Esophagus muscularis mucosa (tissue), 4 donors: ENCODE results near the gene MROH8. TPM values are rescaled to one million over a fixed set of nuclear protein-coding genes. Genes with fewer than 3 reads are reported as not detected.

Experiments
- DNase-seq: peaks from one replicate; pipeline ENCODE4 v3.0.0-alpha.2; 2017; ENCODE audit errors: extremely low spot score
- H3K27ac ChIP-seq, 4 donors: fragments of 200-600 bp; sonication (generic); replicated peaks in 1 of 4; 1 replicate in 3 of 4; 2 replicates in 1 of 4; pipeline ENCODE4 v1.5.1; 2016 to 2019; ENCODE audit warnings: mild to moderate bottlenecking in 1 of 4
- H3K27me3 ChIP-seq, 4 donors: fragments of 200-600 bp; sonication (generic); one replicate each; pipeline versions ENCODE4 v1.5.1 to v1.6.0; 2016 to 2019
- H3K36me3 ChIP-seq, 4 donors: fragments of 200-600 bp; sonication (generic); one replicate each; pipeline ENCODE4 v1.5.1; 2016 to 2019
- H3K4me1 ChIP-seq, 4 donors: fragments of 200-600 bp; sonication (generic); one replicate each; pipeline ENCODE4 v1.5.1; 2016 to 2019
- H3K4me3 ChIP-seq, 4 donors: fragments of 200-600 bp; sonication (generic); 1 replicate in 2 of 4; 2 replicates in 2 of 4; pipeline ENCODE4 v1.5.1; 2016 to 2019; ENCODE audit warnings: mild to moderate bottlenecking in 4 of 4, moderate library complexity in 1 of 4
- H3K9me3 ChIP-seq, 4 donors: fragments of 200-600 bp; sonication (generic); 1 replicate in 3 of 4; 2 replicates in 1 of 4; pipeline ENCODE4 v1.5.1; 2016 to 2019
- EP300 ChIP-seq: sonication (generic); formaldehyde crosslinking; IDR thresholded peaks from one replicate; pipeline ENCODE4 v1.6.1; 2017; ENCODE audit warnings: antibody characterized with exemption
- POLR2A ChIP-seq: fragments of 450-650 bp; IDR thresholded peaks from one replicate; pipeline ENCODE4 v1.6.1; 2017; ENCODE audit warnings: antibody characterized with exemption, moderate library complexity, mild to moderate bottlenecking, low read depth
- POLR2AphosphoS5 ChIP-seq, 2 donors: sonication (generic); formaldehyde crosslinking; IDR thresholded peaks; one replicate each; pipeline ENCODE4 v1.6.1; 2017; ENCODE audit warnings: antibody characterized with exemption in 2 of 2
- WGBS: methylation state at CpG from one replicate; pipeline ENCODE4 v1.1.5; 2018; 5-methylcytosine and 5-hydroxymethylcytosine counted together
- intact Hi-C: fragments of 100-400 bp; cut with DNase I; formaldehyde crosslinking; loops from one replicate; pipeline ENCODE4 v1.15.1; 2023
- total RNA-seq, 4 donors: library from RNA; depleted of rRNA; stranded (reverse); fragments of >200 nt; gene quantifications; one replicate each; pipeline versions ENCODE4 v1.1.0 to v1.2.1, GENCODE V29; 2016
- TF ChIP-seq, protein P1 (sequence below), 3 experiments: fragments of 200-600 bp in 2 of 3; fragments of 450-650 bp in 1 of 3; sonication (generic) in 2 of 3; IDR thresholded peaks; one replicate each; pipeline ENCODE4 v1.5.1; 2017 to 2019; ENCODE audit warnings: antibody characterized with exemption in 3 of 3, mild to moderate bottlenecking in 2 of 3, moderate library complexity in 1 of 3

MROH8 gene
- total RNA-seq, 4 donors from 2014 or later: 2.7 to 6.2 (median 3.0) TPM

DNA sequence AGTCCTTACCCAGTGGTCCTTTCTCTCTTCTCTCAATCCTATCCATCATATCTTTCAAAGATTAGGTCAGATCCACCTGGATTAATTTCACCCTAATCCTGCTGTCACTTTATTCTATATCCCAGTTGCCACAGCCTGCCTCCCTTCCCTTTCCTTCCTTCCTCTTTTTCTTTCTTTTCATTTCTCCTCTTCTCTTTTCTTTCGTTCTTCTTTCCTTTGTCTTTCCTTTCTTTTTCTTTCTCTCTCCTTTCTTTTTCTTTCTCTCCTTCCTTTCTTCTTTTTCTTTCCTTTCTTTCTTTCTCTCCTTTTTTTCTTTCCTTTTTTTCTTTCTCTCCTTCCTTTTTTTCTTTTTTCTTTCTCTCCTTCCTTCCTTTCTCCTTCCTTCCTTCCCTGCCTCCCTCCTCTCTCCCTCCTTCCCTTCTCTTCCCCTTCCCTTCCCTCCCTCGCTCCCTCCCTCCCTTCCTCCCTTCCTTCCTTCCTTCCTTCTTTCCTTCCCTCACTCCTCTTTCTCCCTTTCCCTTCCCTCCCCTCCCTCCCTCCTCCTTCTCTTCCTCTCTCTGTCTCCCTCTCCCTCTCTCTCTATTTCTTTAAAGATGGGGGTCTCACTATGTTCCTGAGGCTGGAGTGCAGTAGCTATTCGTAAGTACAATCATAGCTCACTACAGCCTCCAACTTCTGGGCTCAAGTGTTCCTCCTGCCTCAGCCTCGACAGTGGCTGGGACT lies 15.4 kb downstream of the MROH8 start:
- Histone ChIP-seq H3K27me3 (no peaks in the 10 kb centered on the region), H3K4me3 (no peak overlapping the region), H3K4me1 (no peaks in the 10 kb centered on the region), H3K27ac (no peak overlapping the region), H3K36me3 (peaks cover 0 to 21% (median 9%) of the 10 kb centered on the region in 4 donors), H3K9me3 (no peaks in the 10 kb centered on the region)
- TF ChIP-seq POLR2A: no peak
- TF ChIP-seq POLR2AphosphoS5 (IDR thresholded peaks at IDR 0.05): no peak
- TF ChIP-seq EP300: no peak
- TF ChIP-seq, protein P1, sequence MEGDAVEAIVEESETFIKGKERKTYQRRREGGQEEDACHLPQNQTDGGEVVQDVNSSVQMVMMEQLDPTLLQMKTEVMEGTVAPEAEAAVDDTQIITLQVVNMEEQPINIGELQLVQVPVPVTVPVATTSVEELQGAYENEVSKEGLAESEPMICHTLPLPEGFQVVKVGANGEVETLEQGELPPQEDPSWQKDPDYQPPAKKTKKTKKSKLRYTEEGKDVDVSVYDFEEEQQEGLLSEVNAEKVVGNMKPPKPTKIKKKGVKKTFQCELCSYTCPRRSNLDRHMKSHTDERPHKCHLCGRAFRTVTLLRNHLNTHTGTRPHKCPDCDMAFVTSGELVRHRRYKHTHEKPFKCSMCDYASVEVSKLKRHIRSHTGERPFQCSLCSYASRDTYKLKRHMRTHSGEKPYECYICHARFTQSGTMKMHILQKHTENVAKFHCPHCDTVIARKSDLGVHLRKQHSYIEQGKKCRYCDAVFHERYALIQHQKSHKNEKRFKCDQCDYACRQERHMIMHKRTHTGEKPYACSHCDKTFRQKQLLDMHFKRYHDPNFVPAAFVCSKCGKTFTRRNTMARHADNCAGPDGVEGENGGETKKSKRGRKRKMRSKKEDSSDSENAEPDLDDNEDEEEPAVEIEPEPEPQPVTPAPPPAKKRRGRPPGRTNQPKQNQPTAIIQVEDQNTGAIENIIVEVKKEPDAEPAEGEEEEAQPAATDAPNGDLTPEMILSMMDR (IDR thresholded peaks at IDR 0.05): no peak
- DNase-seq: no peak
- 92% methylated on average over 4 of the region's 4 CpGs for WGBS
- intact Hi-C loops: no loop called here

- no peak overlapping the region for H3K27ac ChIP-seq
- H3K9me3 ChIP-seq: no peaks in the 10 kb centered on the region
- WGBS: 88% methylated on average over 6 of the region's 6 CpGs
- no peaks in the 10 kb centered on the region for H3K4me1 ChIP-seq
- H3K4me3 ChIP-seq: no peak overlapping the region
- peaks cover 0 to 17% (median 6%) of the 10 kb centered on the region in 4 donors for H3K36me3 ChIP-seq
- intact Hi-C loops: no loop called here
- H3K27me3 ChIP-seq: no peaks in the 10 kb centered on the region
- no peak for DNase-seq
- TF ChIP-seq, protein P1 (IDR thresholded peaks at IDR 0.05): no peak
- TF ChIP-seq POLR2AphosphoS5 (IDR thresholded peaks at IDR 0.05) (no peak), POLR2A (no peak), EP300 (no peak)
These were observed 16.7 kb downstream of the MROH8 start for GRCh38 chr20:37162646-37163045.

- intact Hi-C loops: no loop called here
- peaks cover 0 to 17% (median under 1%) of the 10 kb centered on the region in 4 donors for H3K36me3 ChIP-seq
- 78% methylated on average over 12 of the region's 12 CpGs for WGBS
- TF ChIP-seq EP300 (no peak), POLR2A (no peak), POLR2AphosphoS5 (IDR thresholded peaks at IDR 0.05) (no peak)
- TF ChIP-seq, protein P1 (IDR thresholded peaks at IDR 0.05): no peak
- no peak overlapping the region for H3K4me3 ChIP-seq
- H3K9me3 ChIP-seq: no peaks in the 10 kb centered on the region
- no peak overlapping the region for H3K27ac ChIP-seq
- DNase-seq: no peak
- no peaks in the 10 kb centered on the region for H3K27me3 ChIP-seq
- no peaks in the 10 kb centered on the region for H3K4me1 ChIP-seq
These were observed 17.4 kb downstream of the MROH8 start for GRCh38 chr20:37161830-37162549.

DNA sequence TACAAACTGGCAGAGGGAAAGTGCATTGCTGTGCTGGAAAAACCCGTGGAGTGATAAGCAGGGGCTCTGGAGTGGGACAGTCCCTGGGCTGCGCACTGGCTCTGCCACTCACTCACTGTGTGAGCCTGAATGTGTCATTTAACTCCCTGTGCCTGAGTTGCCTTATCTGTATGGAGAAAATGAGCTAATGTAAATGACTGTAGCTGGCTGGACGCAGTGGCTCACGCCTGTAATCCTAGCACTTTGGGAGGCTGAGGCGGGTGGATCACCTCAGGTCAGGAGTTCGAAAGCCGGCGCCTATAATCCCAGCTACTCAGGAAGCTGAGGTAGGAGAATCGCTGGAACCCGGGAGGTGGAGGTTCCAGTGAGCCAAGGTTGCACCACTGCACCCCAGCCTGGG lies 18.7 kb downstream of the MROH8 start:
- intact Hi-C loops: no loop called here
- TF ChIP-seq, protein P1 (IDR thresholded peaks at IDR 0.05): no peak
- whole genome bisulfite sequencing: 89% methylated on average over 10 of the region's 10 CpGs

More for the DNA sequence above, 18.7 kb downstream of the MROH8 start:
- H3K27me3 ChIP-seq: no peaks in the 10 kb centered on the region
- peaks cover 0 to 10% (median 0%) of the 10 kb centered on the region in 4 donors for H3K36me3 ChIP-seq
- no peak overlapping the region for H3K27ac ChIP-seq
- H3K9me3 ChIP-seq: no peaks in the 10 kb centered on the region
- no peak overlapping the region for H3K4me3 ChIP-seq
- no peaks in the 10 kb centered on the region for H3K4me1 ChIP-seq
- no peak for DNase-seq
